ENCODE results near the gene YBX1. TPM values are rescaled to one million over a fixed set of nuclear protein-coding genes. Genes with fewer than 3 reads are reported as not detected.

YBX1 gene
- total and polyA plus RNA-seq, 2 of the 13 experiments (the other 11 are each of a cell fraction or from before 2014, with no cell fraction given): 339 to 628 TPM

- TF ChIP-seq ZNF569 (CRISPR knock-in tag; IDR thresholded peaks at IDR 0.05; ENCODE audit: borderline replicate concordance): no peak
- TF ChIP-seq ZNF263 (CRISPR knock-in tag; IDR thresholded peaks at IDR 0.05): 0 out of 2 replicates have a peak, but pooled peaks have one; percentile 48
- no peak for TF ChIP-seq JUN (CRISPR knock-in tag; IDR thresholded peaks at IDR 0.05)
- TF ChIP-seq MXD4 (CRISPR knock-in tag; IDR thresholded peaks at IDR 0.05): peak; percentile 95; the same call in 1 of the 2 replicates
- TF ChIP-seq ZNF33B (CRISPR knock-in tag; IDR thresholded peaks at IDR 0.05): peak; percentile 95
- TF ChIP-seq ZNF335 (CRISPR knock-in tag; IDR thresholded peaks at IDR 0.05): peak; percentile 56; the same call in 1 of the 2 replicates
- TF ChIP-seq ZNF543 (CRISPR knock-in tag; IDR thresholded peaks at IDR 0.05): peak; percentile 40; the same call in 1 of the 2 replicates
- TF ChIP-seq RFX3 (CRISPR knock-in tag; IDR thresholded peaks at IDR 0.05): no peak
- TF ChIP-seq POGZ (CRISPR knock-in tag; IDR thresholded peaks at IDR 0.05): peak; percentile 89
- TF ChIP-seq UBTF (CRISPR knock-in tag; IDR thresholded peaks at IDR 0.05): peak; percentile 75; the same call in 1 of the 2 replicates
- peak; percentile 59 for TF ChIP-seq HOXA5 (CRISPR knock-in tag; IDR thresholded peaks at IDR 0.05)
- TF ChIP-seq TOPORS (CRISPR knock-in tag; IDR thresholded peaks at IDR 0.05): peak; percentile 78; the same call in 1 of the 2 replicates
- TF ChIP-seq ZNF513 (CRISPR knock-in tag; conservative IDR thresholded peaks at IDR 0.05): no peak
- TF ChIP-seq FOXP1 (IDR thresholded peaks at IDR 0.05): no peak
- no peak; the same call in 1 of the 2 replicates for TF ChIP-seq FOXP1 (CRISPR knock-in tag; IDR thresholded peaks at IDR 0.05)
- TF ChIP-seq ZNF740 (CRISPR knock-in tag; IDR thresholded peaks at IDR 0.05): no peak
- TF ChIP-seq MATR3 (CRISPR knock-in tag; IDR thresholded peaks at IDR 0.05): no peak
- TF ChIP-seq FOXK1 (CRISPR knock-in tag; IDR thresholded peaks at IDR 0.05; ENCODE audit: borderline replicate concordance, low read depth): peak; percentile 89
- no peak for TF ChIP-seq PAWR (CRISPR knock-in tag; IDR thresholded peaks at IDR 0.05; ENCODE audit: borderline replicate concordance)
- TF ChIP-seq KLF15 (CRISPR knock-in tag; IDR thresholded peaks at IDR 0.05; ENCODE audit: borderline replicate concordance): no peak
- TF ChIP-seq GABPA (IDR thresholded peaks at IDR 0.05; ENCODE audit: low read depth, low read length): peak; percentile 94
- TF ChIP-seq GABPA (CRISPR knock-in tag; IDR thresholded peaks at IDR 0.05; ENCODE audit: low read depth): peak; percentile 99
- peak; percentile 71; the same call in 1 of the 2 replicates for TF ChIP-seq ZZZ3 (CRISPR knock-in tag; IDR thresholded peaks at IDR 0.05; ENCODE audit: borderline replicate concordance)
- TF ChIP-seq ZSCAN31 (CRISPR knock-in tag; IDR thresholded peaks at IDR 0.05; ENCODE audit: low read depth): peak; percentile 91
- TF ChIP-seq FOXO4 (CRISPR knock-in tag; conservative IDR thresholded peaks at IDR 0.05): no peak
Observed at GRCh38 chr1:42657981-42658876, 24.0 kb upstream of the YBX1 start, which contains the start of gene PPIH (continued).

Measured in HepG2 (cell line).